22Rv1 (cell line): ENCODE results near the gene PRRX1.

Source experiments
- CTCF ChIP-seq: fragments of 450-650 bp; IDR thresholded peaks from 2 replicates; pipeline ENCODE4 v1.5.1; 2017; ENCODE audit warnings: mild to moderate bottlenecking
- ZFX ChIP-seq: fragments of 450-650 bp; IDR thresholded peaks from 2 replicates; pipeline ENCODE4 v1.6.1; 2017; ENCODE audit warnings: antibody characterized with exemption, borderline replicate concordance

DNA sequence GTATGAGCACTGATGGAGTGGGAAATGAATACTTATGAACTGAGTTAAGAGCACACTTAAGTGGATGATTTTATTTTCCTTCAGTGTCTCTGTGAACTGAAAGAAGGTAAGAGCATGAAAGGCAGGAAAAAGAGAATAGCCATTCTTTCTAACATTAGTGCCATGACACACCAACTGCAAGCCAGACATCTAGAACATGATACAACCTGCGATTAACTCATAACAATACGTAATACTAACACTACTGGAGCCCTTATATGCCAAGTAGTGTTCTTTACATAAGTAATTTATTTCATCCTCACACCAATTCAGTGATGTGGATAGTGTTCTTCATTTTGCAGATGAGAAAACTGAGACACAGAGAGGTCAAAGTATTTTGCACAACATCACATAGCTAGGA lies 56.7 kb downstream of the PRRX1 start:
- TF ChIP-seq CTCF = no peak
- TF ChIP-seq ZFX = no peak
